GM18951 (cell line): Measurements from ENCODE around the gene DDX42.

Source experiments
- POLR2A ChIP-seq: IDR thresholded peaks from 4 replicates; pipeline ENCODE4 v1.6.1; 2011; ENCODE audit warnings: mild to moderate bottlenecking; ENCODE audit not compliant: insufficient read length, insufficient read depth; ENCODE audit errors: extremely low read depth
- in situ Hi-C: fragments of 300-500 bp; cut with MboI; formaldehyde crosslinking; loops from one replicate; pipeline ENCODE4 v1.12.0; 2022; ENCODE audit warnings: low sequenced_read_pairs, mixed read lengths, inconsistent platforms; ENCODE audit not compliant: unreplicated experiment

The DDX42 gene

DNA sequence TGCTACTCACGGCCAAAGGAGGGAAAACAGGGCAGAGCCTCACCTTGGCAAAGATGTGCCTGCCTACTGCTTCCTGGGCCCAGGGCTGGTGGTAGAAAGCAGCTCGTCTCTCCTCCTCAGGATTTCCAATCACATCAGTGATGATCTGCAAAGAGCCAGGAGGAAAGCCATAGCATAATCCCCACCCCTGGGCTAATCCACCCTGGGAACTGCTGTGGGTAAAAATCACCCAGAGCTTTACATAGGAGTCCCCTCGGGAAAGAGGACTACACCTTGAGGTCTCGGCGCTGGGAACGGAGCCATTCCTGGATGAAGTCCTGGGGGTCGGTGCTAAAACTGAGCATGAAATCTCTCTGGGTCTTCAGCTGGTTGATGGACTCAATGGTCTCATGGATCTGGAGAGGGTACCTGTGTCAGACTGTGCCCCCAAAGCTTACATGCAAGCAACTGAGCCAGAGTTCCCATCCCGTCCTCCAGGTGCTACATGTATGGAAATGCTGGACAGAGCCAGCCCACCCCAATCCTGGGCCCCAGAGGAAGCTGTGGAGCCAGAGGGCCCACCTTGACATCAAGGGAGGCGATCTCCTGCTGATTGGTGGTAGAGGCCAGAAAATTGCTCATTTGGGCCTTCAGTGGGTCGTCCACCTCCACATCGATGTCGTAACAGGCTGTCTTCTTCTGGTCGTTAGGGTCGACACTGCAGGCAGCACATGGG, 59.2 kb downstream of the DDX42 start:
- in situ Hi-C loops, result no loop called here
- peak; percentile 20 for TF ChIP-seq POLR2A

- in situ Hi-C loops, result no loop called here
- peak; percentile 6 for TF ChIP-seq POLR2A
These were observed 59.9 kb downstream of the DDX42 start for GRCh38 chr17:63833741-63834373.

GRCh38 chr17:63834431-63835166, 60.6 kb downstream of the DDX42 start:
- in situ Hi-C loops, result no loop called here
- no peak for TF ChIP-seq POLR2A

DNA sequence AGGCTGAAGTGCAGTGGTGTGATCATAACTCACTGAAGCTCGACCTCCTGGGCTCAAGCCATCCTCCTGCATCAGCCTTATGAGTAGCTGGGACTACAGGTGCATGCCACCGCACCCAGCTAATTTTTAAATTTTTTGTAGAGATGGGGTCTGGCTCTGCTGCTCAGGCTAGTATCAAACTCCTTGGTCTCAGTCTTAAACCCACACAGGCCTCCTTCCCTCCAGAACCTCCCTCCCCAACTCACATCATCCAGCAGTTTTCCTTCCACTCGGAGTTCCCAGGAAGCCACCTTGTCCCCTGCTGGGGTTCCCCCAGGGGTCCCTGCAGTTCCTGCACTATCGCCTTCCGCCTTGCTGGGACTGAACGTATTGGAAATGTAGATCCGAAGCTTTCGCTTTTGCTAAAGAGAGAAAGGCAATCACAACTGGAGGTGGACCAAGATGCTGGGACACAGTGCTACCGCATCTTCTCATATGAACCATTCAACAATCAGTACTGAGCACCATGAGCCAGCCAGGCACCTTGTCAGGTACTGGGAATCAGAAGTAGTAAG, 61.3 kb downstream of the DDX42 start:
- in situ Hi-C loops, result no loop called here
- no peak for TF ChIP-seq POLR2A

DNA sequence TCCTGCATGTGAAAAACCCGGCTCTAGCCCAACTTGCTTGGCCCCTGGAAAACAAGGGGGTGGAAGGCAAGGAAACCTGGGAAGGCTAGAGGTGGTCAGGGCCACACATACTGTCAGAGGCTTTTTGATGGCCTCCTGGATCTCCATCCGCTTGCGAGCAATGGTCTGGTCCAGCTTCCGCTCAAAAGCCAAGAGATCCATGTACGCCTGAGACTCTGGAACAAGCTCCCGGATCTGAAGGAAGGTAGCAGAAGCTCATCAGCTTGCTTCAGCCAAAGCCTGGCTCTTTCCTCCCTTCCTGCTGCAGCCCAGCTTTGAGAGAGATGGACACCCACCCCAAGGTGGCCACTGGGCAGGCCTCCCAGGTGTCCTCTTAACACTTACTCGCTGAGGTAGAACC, 62.8 kb downstream of the DDX42 start:
- no peak for TF ChIP-seq POLR2A
- in situ Hi-C loops, result no loop called here

DNA sequence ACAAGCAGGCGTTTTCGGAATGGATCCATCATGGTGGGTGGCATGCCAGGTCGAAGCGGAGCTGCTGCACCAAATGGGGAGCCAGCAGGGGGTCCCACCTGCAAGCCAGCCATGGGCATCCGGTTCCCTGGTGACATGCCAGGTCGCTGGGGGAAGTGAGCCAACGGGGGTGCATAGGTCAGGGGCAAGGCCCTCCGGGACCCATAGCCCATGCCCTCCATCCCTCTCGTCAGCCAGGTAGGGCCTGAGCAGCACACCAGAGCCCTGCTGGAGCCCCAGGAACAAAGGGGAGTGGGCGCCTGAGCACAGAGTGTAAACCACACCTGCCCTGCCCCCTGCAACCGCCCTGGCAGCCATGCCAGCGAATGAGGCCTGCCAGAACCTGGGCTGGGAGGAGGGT, 63.5 kb downstream of the DDX42 start:
- TF ChIP-seq POLR2A, result no peak
- in situ Hi-C loops, result no loop called here

DNA sequence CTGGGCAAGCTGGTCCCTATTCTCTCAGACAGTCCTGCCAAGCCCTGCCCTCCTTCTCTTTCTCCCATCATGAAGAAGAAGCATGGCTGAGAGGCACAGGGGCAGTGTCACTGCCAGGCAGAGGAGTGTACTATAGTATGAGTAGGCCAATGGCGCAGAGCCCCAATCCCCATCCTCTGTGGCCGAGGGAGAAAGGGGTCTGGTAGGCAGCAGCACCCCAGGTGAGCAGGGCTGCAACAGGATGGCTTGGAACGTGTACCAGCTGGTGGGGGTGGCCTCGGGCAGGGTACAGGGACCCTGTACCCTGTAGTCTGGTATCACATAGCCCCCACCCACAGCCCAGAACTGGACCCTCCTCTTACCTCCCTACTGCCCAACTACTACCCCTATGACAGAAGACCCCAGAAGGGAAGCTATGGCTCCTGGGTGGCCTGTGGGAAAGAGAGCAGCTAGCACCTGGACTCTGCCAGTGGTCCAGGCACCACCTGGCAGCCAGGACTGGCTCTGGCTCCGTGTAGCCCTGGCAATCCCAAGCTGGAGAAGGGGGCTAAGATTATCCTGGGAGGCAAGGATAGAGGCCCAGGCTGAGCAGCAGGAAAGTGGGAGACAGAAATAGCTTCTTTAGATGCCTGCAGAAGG, 64.1 kb downstream of the DDX42 start:
- in situ Hi-C loops, result no loop called here
- no peak for TF ChIP-seq POLR2A

- in situ Hi-C loops, result no loop called here
- no peak for TF ChIP-seq POLR2A
These were observed 64.7 kb downstream of the DDX42 start for GRCh38 chr17:63838631-63839171.

GRCh38 chr17:63840591-63841349, 66.8 kb downstream of the DDX42 start:
- in situ Hi-C loops, result no loop called here
- no peak for TF ChIP-seq POLR2A

- in situ Hi-C loops, result no loop called here
These were observed 67.6 kb downstream of the DDX42 start for GRCh38 chr17:63841350-63842172.

DNA sequence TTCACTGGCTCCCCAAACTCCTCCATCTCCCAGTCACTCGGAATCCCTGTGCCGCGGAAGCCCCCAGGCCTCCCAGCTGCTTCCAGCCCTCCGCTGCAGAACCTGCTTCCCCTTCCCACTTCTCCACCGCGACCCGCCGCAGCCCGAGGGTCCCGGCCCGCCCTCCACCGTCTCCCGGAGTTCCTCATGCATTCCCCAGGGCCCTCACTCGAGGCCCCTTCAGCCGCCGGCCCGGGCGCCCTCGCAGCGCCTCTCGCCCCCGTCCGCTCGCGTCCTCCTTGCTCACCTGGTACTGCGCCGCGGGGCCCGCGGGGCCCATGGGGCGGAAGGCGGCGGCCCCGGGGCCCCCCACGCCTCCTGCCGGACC, 68.2 kb downstream of the DDX42 start:
- TF ChIP-seq POLR2A, result no peak
- in situ Hi-C loops, result no loop called here

More at GRCh38 chr17:63841350-63842172, 67.6 kb downstream of the DDX42 start:
- TF ChIP-seq POLR2A, result no peak
